Lung (tissue), 12 donors: ENCODE measurements around the gene FRS2. TPM values are rescaled to one million over a fixed set of nuclear protein-coding genes. Genes with fewer than 3 reads are reported as not detected.

ENCODE experiments used
- ATAC-seq: fragments of 200-7000 bp; cut with Tn5 transposase; one replicate; pipeline ENCODE4 v1.9.1; 2020; ENCODE audit warnings: moderate number of reproducible peaks; ENCODE audit not compliant: insufficient read depth, low FRiP score
- DNase-seq, 3 donors: peaks; one replicate each; pipeline ENCODE4 v3.0.0-alpha.2; 2013 to 2017
- H3K27ac ChIP-seq, 2 donors: one replicate each; pipeline ENCODE4 v1.5.1; 2013; ENCODE audit warnings: mild to moderate bottlenecking in 2 of 2, moderate library complexity in 2 of 2, control low read depth in 1 of 2, inconsistent platforms in 1 of 2, low read depth in 1 of 2, low read length in 1 of 2
- H3K27me3 ChIP-seq, 3 donors: one replicate each; pipeline ENCODE4 v1.5.1; 2013; ENCODE audit warnings: low read length in 2 of 3; ENCODE audit not compliant: control insufficient read depth in 3 of 3, insufficient read depth in 3 of 3
- H3K36me3 ChIP-seq, 4 donors: one replicate each; pipeline ENCODE4 v1.5.1; 2013; ENCODE audit warnings: low read length in 4 of 4, mild to moderate bottlenecking in 1 of 4, moderate library complexity in 1 of 4; ENCODE audit not compliant: control insufficient read depth in 4 of 4, insufficient read depth in 4 of 4
- H3K4me1 ChIP-seq, 5 donors: one replicate each; pipeline ENCODE4 v1.5.1; 2013; ENCODE audit warnings: low read length in 5 of 5, mild to moderate bottlenecking in 2 of 5, moderate library complexity in 1 of 5; ENCODE audit not compliant: control insufficient read depth in 5 of 5, insufficient read depth in 5 of 5
- H3K4me3 ChIP-seq: one replicate; pipeline ENCODE4 v1.5.1; 2013; ENCODE audit warnings: mild to moderate bottlenecking, control low read depth, moderate library complexity
- H3K9ac ChIP-seq, 2 donors: one replicate each; pipeline ENCODE4 v1.5.1; 2013; ENCODE audit warnings: low read length in 2 of 2, control low read depth in 1 of 2; ENCODE audit not compliant: insufficient read depth in 1 of 2
- H3K9me3 ChIP-seq, 4 donors: one replicate each; pipeline ENCODE4 v1.5.1; 2013; ENCODE audit warnings: low read length in 3 of 4, mild to moderate bottlenecking in 1 of 4, moderate library complexity in 1 of 4; ENCODE audit not compliant: control insufficient read depth in 4 of 4, insufficient read depth in 3 of 4
- CTCF ChIP-seq: IDR thresholded peaks from 2 replicates; pipeline ENCODE4 v1.5.1; 2012; ENCODE audit warnings: mild to moderate bottlenecking; ENCODE audit errors: control extremely low read depth, extremely low read depth
- WGBS, 2 donors: extraction: QIAGEN DNeasy Blood & Tissue Kit; methylation state at CpG; one replicate each; pipeline ENCODE4 v1.1.7; 2013; 5-methylcytosine and 5-hydroxymethylcytosine counted together
- polyA plus RNA-seq, 2 donors: library from polyadenylated mRNA; stranded (reverse); fragments of 200-250 nt; gene quantifications; one replicate each; pipeline ENCODE4 v1.2.1, GENCODE V29; 2013
- total RNA-seq, 2 donors: library from RNA; depleted of rRNA in 1 of 2; stranded (reverse); fragments of >200 nt in 1 of 2; gene quantifications; one replicate each; pipeline ENCODE4 v1.2.1, GENCODE V29; 2014 to 2021
- donor health status: control.
- donor health status: control.
- donor health status: Bipolar disorder and iron deficiency.
- donor health status: healthy.
- donor health status: DM: yes; HTN: yes; CAD: no.

The FRS2 gene
- total and polyA plus RNA-seq, 4 donors: 4.7 to 66.7 (median 20.1) TPM

GRCh38 chr12:69474456-69474855 lies 4.3 kb downstream of the FRS2 start:
- Histone ChIP-seq H3K27me3 (no peaks in the 10 kb centered on the region), H3K27ac (no peak overlapping the region), H3K36me3 (no peaks in the 10 kb centered on the region), H3K4me3 (no peak overlapping the region), H3K9ac (peak overlapping the region in 1 of 2 donors; percentile 69), H3K4me1 (peaks cover 7 to 49% (median 31%) of the 10 kb centered on the region in 5 donors), H3K9me3 (no peaks in the 10 kb centered on the region)
- no peak for ATAC-seq
- TF ChIP-seq CTCF: no peak
- peak in 2 of 3 donors; percentile 56 to 61 for DNase-seq
- 45 to 80% methylated on average over 2 of the region's 2 CpGs for WGBS, 2 donors

GRCh38 chr12:69475237-69475975 lies 5.2 kb downstream of the FRS2 start:
- peaks cover 7 to 46% (median 31%) of the 10 kb centered on the region in 5 donors for H3K4me1 ChIP-seq
- no peaks in the 10 kb centered on the region for H3K36me3 ChIP-seq
- peak overlapping the region in 1 of 2 donors; percentile 69 for H3K9ac ChIP-seq
- H3K4me3 ChIP-seq: no peak overlapping the region
- no peaks in the 10 kb centered on the region for H3K9me3 ChIP-seq
- no peak for TF ChIP-seq CTCF
- no peak for ATAC-seq
- no peaks in the 10 kb centered on the region for H3K27me3 ChIP-seq
- DNase-seq: peak; percentile 58 to 85 (median 82)
- 51 to 76% methylated on average over 7 of the region's 7 CpGs for WGBS, 2 donors
- H3K27ac ChIP-seq: peak overlapping the region; percentile 60 to 62

GRCh38 chr12:69476276-69477017 lies 6.3 kb downstream of the FRS2 start:
- Histone ChIP-seq H3K9ac (peak overlapping the region in 1 of 2 donors; percentile 69), H3K4me3 (no peak overlapping the region), H3K36me3 (no peaks in the 10 kb centered on the region), H3K27me3 (no peaks in the 10 kb centered on the region), H3K4me1 (peaks cover 7 to 45% (median 31%) of the 10 kb centered on the region in 5 donors), H3K27ac (peak overlapping the region; percentile 4 to 22), H3K9me3 (no peaks in the 10 kb centered on the region)
- DNase-seq: peak in 2 of 3 donors; percentile 55 to 57
- ATAC-seq: peak; percentile 46
- 57 to 68% methylated on average over 6 of the region's 6 CpGs for WGBS, 2 donors
- no peak for TF ChIP-seq CTCF
